MM.1S (cell line): Measurements from ENCODE around the gene VAV3.

Experiments
- EZH2 ChIP-seq: fragments of 300-600 bp; sonication (generic); optimal IDR thresholded peaks from 2 replicates; pipeline ENCODE3; 2017; ENCODE audit warnings: low read depth, mild to moderate bottlenecking, antibody characterized with exemption, low read length, mixed read lengths
- TF ChIP-seq, protein P1 (sequence below): fragments of 300-600 bp; sonication (generic); IDR thresholded peaks from 2 replicates; pipeline ENCODE4 v1.5.1; 2016; ENCODE audit warnings: antibody characterized with exemption, low read length, mixed read lengths

- TF ChIP-seq, protein P1, sequence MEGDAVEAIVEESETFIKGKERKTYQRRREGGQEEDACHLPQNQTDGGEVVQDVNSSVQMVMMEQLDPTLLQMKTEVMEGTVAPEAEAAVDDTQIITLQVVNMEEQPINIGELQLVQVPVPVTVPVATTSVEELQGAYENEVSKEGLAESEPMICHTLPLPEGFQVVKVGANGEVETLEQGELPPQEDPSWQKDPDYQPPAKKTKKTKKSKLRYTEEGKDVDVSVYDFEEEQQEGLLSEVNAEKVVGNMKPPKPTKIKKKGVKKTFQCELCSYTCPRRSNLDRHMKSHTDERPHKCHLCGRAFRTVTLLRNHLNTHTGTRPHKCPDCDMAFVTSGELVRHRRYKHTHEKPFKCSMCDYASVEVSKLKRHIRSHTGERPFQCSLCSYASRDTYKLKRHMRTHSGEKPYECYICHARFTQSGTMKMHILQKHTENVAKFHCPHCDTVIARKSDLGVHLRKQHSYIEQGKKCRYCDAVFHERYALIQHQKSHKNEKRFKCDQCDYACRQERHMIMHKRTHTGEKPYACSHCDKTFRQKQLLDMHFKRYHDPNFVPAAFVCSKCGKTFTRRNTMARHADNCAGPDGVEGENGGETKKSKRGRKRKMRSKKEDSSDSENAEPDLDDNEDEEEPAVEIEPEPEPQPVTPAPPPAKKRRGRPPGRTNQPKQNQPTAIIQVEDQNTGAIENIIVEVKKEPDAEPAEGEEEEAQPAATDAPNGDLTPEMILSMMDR: no peak
- TF ChIP-seq EZH2: no peak
Observed at GRCh38 chr1:107525145-107525544, 439.8 kb downstream of the VAV3 start.
